DMS153 (cell line): ENCODE results near the gene ABCC6.
A peak's percentile ranks its signal among the peaks of the same experiment; 100 is the strongest.

Experiments
- DNase-seq: peaks from one replicate; lab custom pipeline; 2025; lab: John Stamatoyannopoulos, UW

The ABCC6 gene

GRCh38 chr16:16141784-16142396 is 81.4 kb downstream of the ABCC6 start:
- no peak for DNase-seq

- DNase-seq = no peak
Measured at GRCh38 chr16:16141141-16141540, 82.2 kb downstream of the ABCC6 start.

DNA sequence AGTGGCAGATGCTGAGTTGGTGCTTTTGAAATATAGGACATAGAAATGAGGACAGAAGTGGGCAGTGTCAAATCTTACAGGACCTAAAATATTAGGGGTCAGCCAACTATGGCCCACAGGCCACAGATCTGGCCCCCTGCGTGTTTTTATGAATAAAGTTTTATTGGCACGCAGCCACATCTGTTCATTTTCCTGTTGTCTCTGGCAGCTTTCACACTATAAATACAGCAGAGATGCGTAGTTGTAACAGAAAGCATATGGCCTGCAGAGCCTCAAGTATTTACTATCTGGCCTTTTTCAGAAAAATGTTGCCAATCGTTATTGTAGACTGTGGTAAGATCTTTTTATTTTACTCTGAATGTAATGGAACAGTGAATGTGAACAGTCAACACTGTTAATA is 82.8 kb downstream of the ABCC6 start:
- DNase-seq = no peak

- no peak for DNase-seq
Measured at GRCh38 chr16:16139806-16140205, 83.5 kb downstream of the ABCC6 start.

- no peak for DNase-seq
Measured at GRCh38 chr16:16139061-16139460, 84.2 kb downstream of the ABCC6 start.

- no peak for DNase-seq
Measured at GRCh38 chr16:16138034-16138635, 85.2 kb downstream of the ABCC6 start.

DNA sequence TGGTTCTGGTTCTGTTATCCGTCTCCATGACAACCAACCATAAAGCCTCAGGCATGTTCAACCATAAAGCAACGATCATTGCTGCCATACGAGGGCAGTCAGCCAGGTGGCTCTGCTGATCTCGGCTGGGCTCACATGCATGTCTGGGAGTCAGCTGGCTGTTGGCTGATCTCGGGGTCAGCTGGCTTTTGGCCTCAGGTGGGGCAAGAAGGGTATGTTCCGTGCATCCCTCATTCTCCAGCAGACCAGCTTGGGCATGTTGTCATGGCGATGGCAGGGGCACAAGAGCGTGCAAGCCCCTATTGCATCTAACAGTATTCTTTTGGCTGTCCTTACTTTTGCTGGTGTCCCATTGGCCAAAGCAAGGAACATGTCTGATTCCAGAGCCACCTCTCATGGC is 86.2 kb downstream of the ABCC6 start:
- no peak for DNase-seq

- DNase-seq = no peak
Measured at GRCh38 chr16:16136588-16136987, 86.7 kb downstream of the ABCC6 start.

DNA sequence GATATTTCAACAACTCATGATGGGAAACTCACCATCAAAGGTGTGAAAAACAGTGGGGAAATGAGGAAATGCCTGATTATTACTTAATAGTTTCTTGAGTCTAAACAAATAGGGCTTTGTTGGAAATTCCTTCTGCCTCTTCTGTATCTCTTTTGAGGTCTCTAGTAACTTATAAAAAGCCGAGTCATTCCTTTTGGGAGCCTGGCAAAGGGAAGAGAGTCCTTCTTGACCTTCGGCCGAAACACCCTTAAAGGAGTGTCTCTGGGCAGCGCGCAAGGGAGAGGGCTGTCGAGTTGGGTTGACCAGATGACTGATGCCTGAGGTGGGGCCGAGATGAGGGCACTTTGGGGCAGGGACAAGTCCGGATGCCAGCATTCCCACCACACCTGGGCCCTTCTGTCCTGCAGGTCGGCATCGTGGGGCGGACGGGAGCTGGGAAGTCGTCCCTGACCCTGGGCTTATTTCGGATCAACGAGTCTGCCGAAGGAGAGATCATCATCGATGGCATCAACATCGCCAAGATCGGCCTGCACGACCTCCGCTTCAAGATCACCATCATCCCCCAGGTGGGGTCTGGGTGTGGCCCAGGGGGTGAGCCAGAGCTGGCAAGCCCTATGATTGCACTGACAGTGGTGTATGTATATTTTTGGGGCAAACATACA is 89.2 kb downstream of the ABCC6 start:
- no peak for DNase-seq

DNA sequence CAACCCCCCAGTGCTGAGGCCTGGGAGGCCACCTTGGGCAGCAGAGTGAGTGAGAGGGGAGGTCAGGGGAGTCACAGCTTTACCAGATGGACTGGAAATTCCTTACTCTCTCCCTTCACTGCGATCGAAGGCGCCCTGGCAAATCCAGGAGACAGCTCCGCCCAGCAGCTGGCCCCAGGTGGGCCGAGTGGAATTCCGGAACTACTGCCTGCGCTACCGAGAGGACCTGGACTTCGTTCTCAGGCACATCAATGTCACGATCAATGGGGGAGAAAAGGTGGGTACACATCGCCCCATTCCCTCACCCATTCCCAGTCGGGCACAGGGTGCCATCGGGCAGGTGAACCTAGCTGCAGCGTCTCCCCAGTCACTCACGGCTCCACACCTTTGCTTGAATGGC is 91.6 kb downstream of the ABCC6 start:
- no peak for DNase-seq

- DNase-seq = no peak
Measured at GRCh38 chr16:16131204-16131603, 92.1 kb downstream of the ABCC6 start.

- DNase-seq = peak; percentile 36
Measured at GRCh38 chr16:16127469-16128116, 95.7 kb downstream of the ABCC6 start.

DNA sequence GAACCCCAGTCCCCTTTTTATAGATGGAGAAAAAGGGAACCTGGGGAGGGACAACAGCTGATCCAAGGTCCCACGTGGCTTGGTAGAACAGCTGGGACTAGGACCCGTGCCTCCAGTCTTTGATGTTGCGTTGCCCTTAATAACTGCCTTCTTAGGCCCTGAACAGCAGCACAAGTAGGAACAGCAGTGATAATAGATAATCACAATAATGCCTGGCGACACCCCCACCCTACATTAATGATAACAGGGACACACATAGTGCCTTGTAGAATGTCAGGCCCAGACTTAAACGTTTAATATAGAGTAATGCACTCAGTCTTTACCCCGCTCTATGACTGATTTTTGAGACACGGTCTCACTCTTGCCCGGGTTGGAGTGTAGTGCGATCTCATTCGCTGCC is 96.4 kb downstream of the ABCC6 start:
- DNase-seq = no peak

- DNase-seq = no peak
Measured at GRCh38 chr16:16124974-16125373, 98.3 kb downstream of the ABCC6 start.

DNA sequence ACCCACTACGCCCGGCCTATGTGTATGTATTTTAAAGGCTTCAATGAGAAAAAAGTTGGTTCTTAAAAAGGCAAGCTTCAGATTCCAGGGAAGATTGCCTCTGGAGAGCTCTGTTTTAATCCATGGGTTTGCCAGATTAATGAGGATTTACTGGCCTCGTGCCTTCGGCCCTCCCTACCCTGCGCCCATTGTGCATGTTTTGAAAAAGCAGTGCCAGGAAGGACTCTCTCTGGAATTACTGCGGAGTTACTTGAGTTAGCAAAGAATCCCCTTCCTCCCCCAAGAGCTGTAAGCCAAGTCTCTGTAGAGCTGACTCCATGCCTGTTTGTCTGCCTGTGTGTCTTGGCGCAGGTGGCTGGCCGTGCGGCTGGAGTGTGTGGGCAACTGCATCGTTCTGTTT is 98.9 kb downstream of the ABCC6 start:
- DNase-seq = no peak

- DNase-seq = no peak
Measured at GRCh38 chr16:16122264-16122663, 101.0 kb downstream of the ABCC6 start.

DNA sequence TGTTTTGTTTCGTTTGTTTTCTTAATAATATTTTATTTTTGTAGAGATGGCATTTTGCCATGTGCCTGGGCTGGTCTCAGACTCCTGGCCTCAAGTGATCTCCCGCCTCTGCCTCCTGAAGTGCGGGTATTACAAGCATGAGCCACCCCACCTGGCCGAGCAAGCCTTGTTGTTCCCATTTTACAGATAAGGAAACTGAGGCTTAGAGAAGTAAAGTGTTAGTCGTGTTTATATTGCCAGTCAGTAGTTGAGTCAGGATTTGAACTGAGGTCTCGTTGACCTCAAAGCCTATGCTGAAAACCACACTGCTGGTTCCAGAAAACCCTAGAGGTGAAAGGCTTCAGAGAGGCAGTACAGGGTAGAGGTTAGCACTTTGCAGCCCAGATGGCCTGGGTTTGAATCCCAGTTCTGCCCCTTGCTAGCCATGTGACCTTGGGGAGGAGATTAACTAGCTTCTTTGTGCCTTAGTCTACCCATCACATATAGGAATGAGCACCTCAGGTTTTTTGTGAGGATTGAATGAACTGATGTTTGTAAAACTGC is 102.0 kb downstream of the ABCC6 start:
- DNase-seq = no peak

DNA sequence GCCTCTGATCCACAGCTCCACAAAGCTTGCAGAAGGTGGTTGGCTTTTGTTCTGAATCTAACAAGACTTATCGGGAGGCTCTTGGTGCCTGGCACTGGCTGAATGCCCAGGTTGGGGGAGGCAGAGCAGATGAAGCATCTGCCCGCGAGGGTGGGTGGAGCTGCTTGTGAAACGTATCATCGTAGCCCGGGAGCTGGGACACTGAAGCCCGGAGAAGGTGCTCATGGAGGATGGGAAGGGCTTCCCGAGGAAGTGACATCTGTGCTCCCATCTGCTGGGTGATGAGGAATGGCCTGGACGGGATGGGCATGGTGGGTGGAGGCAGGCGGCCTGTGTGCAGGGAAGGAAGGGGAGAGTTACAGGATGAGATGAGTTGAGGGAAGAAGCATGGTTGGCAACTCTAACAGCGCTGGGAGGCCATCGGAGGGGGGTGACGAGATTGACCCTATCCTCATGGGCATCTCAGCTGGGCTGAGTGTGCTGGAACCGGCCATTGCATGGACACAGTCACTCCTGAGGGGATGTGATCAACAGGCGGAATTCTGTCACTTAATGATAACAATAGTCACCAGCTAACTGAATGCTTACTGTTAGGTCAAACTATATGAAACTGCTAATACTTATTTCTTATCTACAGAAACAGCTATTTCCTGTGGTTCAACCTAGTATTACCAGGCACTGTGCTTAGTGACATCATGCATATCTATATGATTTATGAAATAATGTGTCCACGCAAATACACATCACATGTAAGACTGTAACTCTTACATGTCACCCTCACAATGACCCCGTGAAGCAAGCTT is 102.7 kb downstream of the ABCC6 start:
- peak; percentile 88 for DNase-seq

DNA sequence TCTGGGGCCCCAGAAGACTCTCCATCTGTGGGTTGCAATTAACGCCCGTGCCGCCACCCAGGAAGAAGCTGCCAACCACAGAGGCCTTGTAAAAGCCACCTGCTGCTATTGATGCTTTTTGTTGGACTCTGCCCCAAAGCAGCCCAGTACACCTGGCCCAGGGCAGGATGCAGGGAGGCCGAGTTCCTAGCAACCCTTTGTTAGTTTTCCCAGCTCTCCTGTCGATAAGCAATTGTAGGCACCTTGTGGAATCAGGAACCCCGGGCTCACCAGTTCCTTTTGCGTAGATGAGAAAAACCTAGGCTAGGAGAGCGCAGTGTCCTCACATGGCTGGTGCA is 103.3 kb downstream of the ABCC6 start:
- DNase-seq = no peak

GRCh38 chr16:16118337-16118736 is 105.0 kb downstream of the ABCC6 start:
- DNase-seq = no peak

GRCh38 chr16:16116841-16117240 is 106.5 kb downstream of the ABCC6 start:
- DNase-seq = no peak

- no peak for DNase-seq
Measured at GRCh38 chr16:16113076-16113475, 110.2 kb downstream of the ABCC6 start.
